Fibroblast of skin of right biceps (primary cell): ENCODE measurements around the gene SLC6A4.
"Not testable (repeated sequence)": the region's sequence is repeated elsewhere in the genome, so short reads cannot be mapped to it uniquely, and the experiment has no call there.

Experiments
- DNase-seq: peaks from one replicate; pipeline ENCODE4 v3.0.0-alpha.2; 2013

The SLC6A4 gene

GRCh38 chr17:30218799-30219198 is 16.7 kb downstream of the SLC6A4 start:
- no peak for DNase-seq

- DNase-seq: no peak
These were observed 17.7 kb downstream of the SLC6A4 start for GRCh38 chr17:30217746-30218245.

GRCh38 chr17:30217054-30217453 is 18.4 kb downstream of the SLC6A4 start:
- no peak for DNase-seq

GRCh38 chr17:30212750-30213149 is 22.7 kb downstream of the SLC6A4 start:
- DNase-seq: no peak

GRCh38 chr17:30211371-30211770 is 24.1 kb downstream of the SLC6A4 start:
- DNase-seq: no peak

GRCh38 chr17:30210901-30211300 is 24.6 kb downstream of the SLC6A4 start:
- no peak for DNase-seq

- no peak for DNase-seq
These were observed 25.1 kb downstream of the SLC6A4 start for GRCh38 chr17:30210366-30210765.

- DNase-seq: no peak
These were observed 25.6 kb downstream of the SLC6A4 start for GRCh38 chr17:30209930-30210329.

GRCh38 chr17:30208214-30208613 is 27.3 kb downstream of the SLC6A4 start:
- DNase-seq: no peak

GRCh38 chr17:30207655-30208054 is 27.8 kb downstream of the SLC6A4 start:
- no peak for DNase-seq

- no peak for DNase-seq
These were observed 32.0 kb downstream of the SLC6A4 start for GRCh38 chr17:30203471-30203981.

- not testable (repeated sequence) for DNase-seq
These were observed 34.8 kb downstream of the SLC6A4 start for GRCh38 chr17:30200656-30201055.

- DNase-seq: no peak
These were observed 35.4 kb downstream of the SLC6A4 start for GRCh38 chr17:30200106-30200505.

- DNase-seq: no peak
These were observed 35.9 kb downstream of the SLC6A4 start for GRCh38 chr17:30199600-30199999.

- no peak for DNase-seq
These were observed 38.1 kb downstream of the SLC6A4 start for GRCh38 chr17:30197416-30197815.

- DNase-seq: no peak
These were observed 39.0 kb downstream of the SLC6A4 start for GRCh38 chr17:30196504-30196903.

- DNase-seq: no peak
These were observed 44.4 kb downstream of the SLC6A4 start for GRCh38 chr17:30191072-30191471.

GRCh38 chr17:30188211-30188939 is 47.1 kb downstream of the SLC6A4 start:
- DNase-seq: no peak

GRCh38 chr17:30187573-30187972 is 47.9 kb downstream of the SLC6A4 start:
- DNase-seq: no peak

- no peak for DNase-seq
These were observed 48.7 kb downstream of the SLC6A4 start for GRCh38 chr17:30186761-30187160.

- DNase-seq: no peak
These were observed 58.6 kb downstream of the SLC6A4 start for GRCh38 chr17:30176855-30177254.

- DNase-seq: no peak
These were observed 60.9 kb downstream of the SLC6A4 start for GRCh38 chr17:30174556-30174955.

GRCh38 chr17:30173649-30174048 is 61.8 kb downstream of the SLC6A4 start:
- no peak for DNase-seq

- no peak for DNase-seq
These were observed 62.9 kb downstream of the SLC6A4 start for GRCh38 chr17:30172560-30172959.
